ENCODE results near the gene PET117.
A peak's percentile ranks its signal among the peaks of the same experiment; 100 is the strongest.
"Not testable (repeated sequence)": the region's sequence is repeated elsewhere in the genome, so short reads cannot be mapped to it uniquely, and the experiment has no call there.

PET117 gene, protein sequence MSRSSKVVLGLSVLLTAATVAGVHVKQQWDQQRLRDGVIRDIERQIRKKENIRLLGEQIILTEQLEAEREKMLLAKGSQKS

GRCh38 chr20:18137412-18138265, at the start of gene PET117, which contains the start of gene KAT14:
Gene PET117, plus strand, starts transcription at chr20:18137863. Its CDS starts 93 bp downstream, at chr20:18137956.
Gene KAT14, plus strand, starts transcription at chr20:18137863. Its CDS starts 4,798 bp downstream, at chr20:18142661.
- intact Hi-C loops (cut with DNase I; ENCODE audit: low total_unique reads): loop anchor here (2.0 kb wide), 1 partner anchor 151 kb away; the partner anchor contains the start of gene ZNF133
- peaks cover 4 to 6% (median 6%) of the 10 kb centered on the region in 3 donors for H3K36me3 ChIP-seq

DNA sequence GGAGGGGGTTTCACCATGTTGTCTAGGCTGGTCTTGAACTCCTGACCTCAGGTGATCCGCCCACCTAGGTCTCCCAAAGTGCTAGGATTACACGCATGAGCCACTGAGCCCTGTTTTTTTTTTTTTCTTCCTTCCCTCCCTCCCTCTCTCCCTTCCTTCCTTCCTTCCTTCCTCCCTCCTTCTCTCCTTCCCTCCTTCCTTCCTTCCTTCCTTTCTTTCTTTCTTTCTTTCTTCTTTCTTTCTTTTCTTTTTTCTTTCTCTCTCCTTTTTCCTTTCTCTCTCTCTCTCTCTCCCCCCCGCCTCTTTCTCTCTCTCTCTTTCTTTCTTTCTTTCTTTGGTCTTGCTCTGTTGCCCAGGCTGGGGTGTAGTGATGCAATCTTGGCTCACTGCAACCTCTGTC, 49.4 kb upstream of the PET117 start:
- intact Hi-C loops (cut with DNase I; ENCODE audit: low total_unique reads); H3K27me3 ChIP-seq; H3K9me3 ChIP-seq; DNase-seq; H3K4me3 ChIP-seq; H3K36me3 ChIP-seq; H3K27ac ChIP-seq; H3K4me1 ChIP-seq: not testable (repeated sequence)

More at GRCh38 chr20:18137412-18138265, at the start of gene PET117, which contains the start of gene KAT14:
- H3K27ac ChIP-seq: peak within 1 kb of the TSS; percentile 77 to 95
- H3K27me3 ChIP-seq: no peaks in the 10 kb centered on the region
- H3K4me1 ChIP-seq: peaks cover 0 to 30% (median 21%) of the 10 kb centered on the region in 4 donors
- DNase-seq: peak; percentile 85 to 93
- H3K9me3 ChIP-seq: no peaks in the 10 kb centered on the region
- peak within 1 kb of the TSS; percentile 70 to 95 for H3K4me3 ChIP-seq
- TF ChIP-seq, protein P1, sequence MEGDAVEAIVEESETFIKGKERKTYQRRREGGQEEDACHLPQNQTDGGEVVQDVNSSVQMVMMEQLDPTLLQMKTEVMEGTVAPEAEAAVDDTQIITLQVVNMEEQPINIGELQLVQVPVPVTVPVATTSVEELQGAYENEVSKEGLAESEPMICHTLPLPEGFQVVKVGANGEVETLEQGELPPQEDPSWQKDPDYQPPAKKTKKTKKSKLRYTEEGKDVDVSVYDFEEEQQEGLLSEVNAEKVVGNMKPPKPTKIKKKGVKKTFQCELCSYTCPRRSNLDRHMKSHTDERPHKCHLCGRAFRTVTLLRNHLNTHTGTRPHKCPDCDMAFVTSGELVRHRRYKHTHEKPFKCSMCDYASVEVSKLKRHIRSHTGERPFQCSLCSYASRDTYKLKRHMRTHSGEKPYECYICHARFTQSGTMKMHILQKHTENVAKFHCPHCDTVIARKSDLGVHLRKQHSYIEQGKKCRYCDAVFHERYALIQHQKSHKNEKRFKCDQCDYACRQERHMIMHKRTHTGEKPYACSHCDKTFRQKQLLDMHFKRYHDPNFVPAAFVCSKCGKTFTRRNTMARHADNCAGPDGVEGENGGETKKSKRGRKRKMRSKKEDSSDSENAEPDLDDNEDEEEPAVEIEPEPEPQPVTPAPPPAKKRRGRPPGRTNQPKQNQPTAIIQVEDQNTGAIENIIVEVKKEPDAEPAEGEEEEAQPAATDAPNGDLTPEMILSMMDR (IDR thresholded peaks at IDR 0.05): no peak

DNA sequence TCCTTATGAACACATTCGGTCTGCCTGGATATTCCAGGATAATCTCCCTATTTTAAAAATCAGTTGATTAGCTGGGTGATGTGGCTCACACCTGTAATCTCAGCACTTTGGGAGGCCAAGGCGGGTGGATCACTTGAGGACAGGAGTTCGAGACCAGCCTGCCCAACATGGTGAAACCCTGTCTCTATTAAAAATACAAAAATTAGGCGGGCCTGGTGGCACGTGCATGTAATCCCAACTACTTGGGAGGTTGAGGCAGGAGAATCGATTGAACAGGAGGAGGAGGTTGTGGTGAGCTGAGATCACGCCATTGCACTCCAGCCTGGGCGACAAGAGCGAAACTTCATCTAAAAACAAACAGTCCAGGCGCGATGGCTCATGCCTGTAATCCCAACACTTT, 48.8 kb upstream of the PET117 start:
- H3K4me1 ChIP-seq; H3K9me3 ChIP-seq; intact Hi-C loops (cut with DNase I; ENCODE audit: low total_unique reads); H3K36me3 ChIP-seq; H3K4me3 ChIP-seq; H3K27me3 ChIP-seq; DNase-seq; H3K27ac ChIP-seq: not testable (repeated sequence)

- TF ChIP-seq, protein P1 (IDR thresholded peaks at IDR 0.05): no peak
- Histone ChIP-seq H3K27ac (no peak overlapping the region), H3K9me3 (no peaks in the 10 kb centered on the region), H3K4me1 (no peaks in the 10 kb centered on the region), H3K36me3 (no peaks in the 10 kb centered on the region), H3K4me3 (no peak overlapping the region), H3K27me3 (no peaks in the 10 kb centered on the region)
- intact Hi-C loops (cut with DNase I; ENCODE audit: low total_unique reads): no loop called here
- no peak for DNase-seq
Measured at GRCh38 chr20:18090044-18090443, 47.6 kb upstream of the PET117 start.

DNA sequence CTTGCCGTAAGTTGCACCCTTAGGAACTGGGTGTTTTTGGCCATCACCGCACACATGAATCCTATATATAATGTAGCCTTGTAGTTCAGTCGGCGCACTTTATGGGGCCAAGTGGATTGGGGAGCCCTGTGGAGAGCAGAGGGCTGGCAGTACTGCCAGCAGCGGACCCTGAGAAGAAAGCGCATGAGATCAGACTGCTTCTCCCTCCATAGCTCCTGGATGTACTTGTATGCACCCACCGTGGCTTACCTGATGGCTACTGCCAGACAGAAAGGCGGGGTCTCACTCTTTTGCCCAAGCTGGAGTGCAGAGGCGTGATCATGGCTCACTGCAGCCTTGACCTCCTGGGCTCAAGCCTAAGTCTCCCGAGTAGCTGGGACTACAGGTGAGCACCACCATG, 47.2 kb upstream of the PET117 start:
- intact Hi-C loops (cut with DNase I; ENCODE audit: low total_unique reads): no loop called here
- Histone ChIP-seq H3K36me3 (no peaks in the 10 kb centered on the region), H3K27me3 (no peaks in the 10 kb centered on the region), H3K4me1 (no peaks in the 10 kb centered on the region), H3K4me3 (no peak overlapping the region), H3K27ac (no peak overlapping the region), H3K9me3 (no peaks in the 10 kb centered on the region)
- TF ChIP-seq, protein P1 (IDR thresholded peaks at IDR 0.05): no peak
- DNase-seq: no peak

GRCh38 chr20:18091623-18092022, 46.0 kb upstream of the PET117 start:
- TF ChIP-seq, protein P1 (IDR thresholded peaks at IDR 0.05): no peak

More at GRCh38 chr20:18091623-18092022, 46.0 kb upstream of the PET117 start:
- Histone ChIP-seq H3K4me3 (no peak overlapping the region), H3K27ac (no peak overlapping the region), H3K4me1 (no peaks in the 10 kb centered on the region), H3K9me3 (no peaks in the 10 kb centered on the region), H3K36me3 (no peaks in the 10 kb centered on the region), H3K27me3 (no peaks in the 10 kb centered on the region)
- no peak for DNase-seq
- intact Hi-C loops (cut with DNase I; ENCODE audit: low total_unique reads): no loop called here
